Endothelial cell of umbilical vein (primary cell): Measurements from ENCODE around the gene SLC12A8. TPM values are rescaled to one million over a fixed set of nuclear protein-coding genes. Genes with fewer than 3 reads are reported as not detected.

ENCODE experiments used
- BruUV-seq: library from RNA; stranded (reverse); fragments of 400-500 nt; replicated peaks from 2 replicates; lab custom pipeline; 2021; lab: Mats Ljungman, UMichigan
- CTCF ChIA-PET: fragments of 300-600, 350-600 bp; sonication (Branson Sonifier 250); formaldehyde crosslinking; loops from one replicate; lab custom pipeline; 2021; ENCODE audit warnings: antibody characterized with exemption, inconsistent platforms; lab: Charles Lee
- POLR2A ChIA-PET: fragments of 300-600, 350-600 bp; sonication (Branson Sonifier 250); formaldehyde crosslinking; loops from one replicate; lab custom pipeline; 2021; ENCODE audit warnings: antibody characterized with exemption, inconsistent platforms; lab: Charles Lee
- DNase-seq: peaks from one replicate; pipeline ENCODE4 v3.0.0-alpha.2; 2011; ENCODE audit warnings: low read depth, low spot score
- FAIRE-seq: peaks from 2 replicates; lab custom pipeline; 2011; peaks lifted over from hg19 to GRCh38; lab: Jason Lieb, UNC
- H2AFZ ChIP-seq: 2 replicates; pipeline ENCODE4 v1.6.0; 2012; ENCODE audit warnings: low read depth, low read length, control low read depth, inconsistent platforms
- H3K27ac ChIP-seq: 2 replicates; pipeline ENCODE4 v1.5.1; 2011; ENCODE audit warnings: low read depth, mild to moderate bottlenecking, control low read depth, low read length, moderate library complexity; ENCODE audit not compliant: insufficient read depth
- H3K27me3 ChIP-seq, 2 experiments: 2 replicates each; pipeline versions ENCODE4 v1.6.0 to v1.6.1; 2011; ENCODE audit warnings: low read length in 2 of 2, mixed read lengths in 1 of 2; ENCODE audit not compliant: control insufficient read depth in 2 of 2, insufficient read depth in 2 of 2
- H3K36me3 ChIP-seq, 2 experiments: 2 replicates in 1 of 2; 3 replicates in 1 of 2; pipeline ENCODE4 v1.5.1; 2011; ENCODE audit warnings: low read length in 2 of 2, mild to moderate bottlenecking in 1 of 2, moderate library complexity in 1 of 2; ENCODE audit not compliant: control insufficient read depth in 2 of 2, insufficient read depth in 2 of 2; ENCODE audit errors: extremely low read depth in 1 of 2
- H3K4me1 ChIP-seq: 3 replicates; pipeline ENCODE4 v1.5.1; 2011; ENCODE audit warnings: mild to moderate bottlenecking, low read length; ENCODE audit not compliant: control insufficient read depth, insufficient read depth; ENCODE audit errors: extremely low read depth
- H3K4me2 ChIP-seq: 2 replicates; pipeline ENCODE4 v1.6.1; 2011; ENCODE audit warnings: low read length, control low read depth, mixed read lengths; ENCODE audit not compliant: insufficient read depth
- H3K4me3 ChIP-seq, 3 experiments: fragments of 200-600 bp in 1 of 3; sonication (generic), shearing (Covaris generic) in 1 of 3; replicated peaks in 1 of 3; 2 replicates each; pipeline ENCODE4 v1.5.1; 2011 to 2016; ENCODE audit warnings: control low read depth in 3 of 3, low read length in 3 of 3, mild to moderate bottlenecking in 2 of 3, inconsistent platforms in 1 of 3, low read depth in 1 of 3, moderate library complexity in 1 of 3; ENCODE audit not compliant: insufficient read depth in 1 of 3
- H3K79me2 ChIP-seq: 2 replicates; pipeline ENCODE4 v1.6.0; 2012; ENCODE audit warnings: low read length, inconsistent platforms; ENCODE audit not compliant: control insufficient read depth, insufficient read depth
- H3K9ac ChIP-seq: replicated peaks from 2 replicates; pipeline ENCODE3; 2011; ENCODE audit warnings: low read length, control low read depth; ENCODE audit not compliant: insufficient read depth; ENCODE audit errors: extremely low read depth
- H3K9me1 ChIP-seq: replicated peaks from 3 replicates; pipeline ENCODE4 v1.6.0; 2011; ENCODE audit warnings: mild to moderate bottlenecking, low read length; ENCODE audit not compliant: control insufficient read depth, insufficient read depth; ENCODE audit errors: extremely low read depth
- H3K9me3 ChIP-seq: replicated peaks from 2 replicates; pipeline ENCODE4 v1.5.1; 2012; ENCODE audit warnings: low read length, inconsistent platforms; ENCODE audit not compliant: control insufficient read depth, insufficient read depth
- H4K20me1 ChIP-seq: replicated peaks from 2 replicates; pipeline ENCODE3; 2011; ENCODE audit warnings: mild to moderate bottlenecking, low read length; ENCODE audit not compliant: control insufficient read depth, insufficient read depth; ENCODE audit errors: extremely low read depth
- CTCF ChIP-seq, 2 donors: IDR thresholded peaks; 1 replicate in 1 of 2; 2 replicates in 1 of 2; pipeline ENCODE4 v1.5.1; 2011; ENCODE audit warnings: low read length in 2 of 2, mild to moderate bottlenecking in 2 of 2, moderate library complexity in 2 of 2, control low read depth in 1 of 2, inconsistent platforms in 1 of 2, low read depth in 1 of 2; ENCODE audit not compliant: insufficient read depth in 1 of 2; ENCODE audit errors: extremely low read depth in 1 of 2
- EZH2 ChIP-seq: IDR thresholded peaks from 2 replicates; pipeline ENCODE4 v1.6.1; 2012; ENCODE audit warnings: borderline replicate concordance, low read depth, mild to moderate bottlenecking, moderate library complexity, low read length, inconsistent platforms; ENCODE audit not compliant: severe bottlenecking
- GATA2 ChIP-seq: IDR thresholded peaks from 2 replicates; pipeline ENCODE4 v1.7.0; 2011; ENCODE audit warnings: low read depth, mild to moderate bottlenecking, moderate library complexity, mixed read lengths, low read length; ENCODE audit not compliant: insufficient read length, insufficient read depth
- MYC ChIP-seq: IDR thresholded peaks from one replicate; pipeline ENCODE4 v1.6.1; 2011; ENCODE audit warnings: mild to moderate bottlenecking, low read depth, low read length
- POLR2A ChIP-seq: IDR thresholded peaks from 2 replicates; pipeline ENCODE4 v1.6.1; 2012; ENCODE audit warnings: low read depth, mild to moderate bottlenecking, control low read depth, low read length
- POLR2AphosphoS5 ChIP-seq: IDR thresholded peaks from 2 replicates; pipeline ENCODE4 v1.6.1; 2012; ENCODE audit warnings: low read depth, mild to moderate bottlenecking, control low read depth, low read length, moderate library complexity; ENCODE audit not compliant: insufficient read depth
- dilution Hi-C: fragments of 300-500 bp; cut with MboI; formaldehyde crosslinking; loops from one replicate; pipeline ENCODE4 v1.15.0; 2019; ENCODE audit warnings: low sequenced_read_pairs; ENCODE audit not compliant: extremely low pct_ligation_motif_present
- intact Hi-C: fragments of 100-400 bp; cut with micrococcal nuclease; formaldehyde crosslinking; loops from one replicate; pipeline ENCODE4 v1.10.0; 2022
- polyA plus RNA-seq, 4 experiments: library from polyadenylated mRNA; depleted of rRNA in 3 of 4; stranded (reverse) in 3 of 4; unstranded in 1 of 4; fragments of >200 nt; gene quantifications; 2 replicates each; pipeline versions ENCODE4 v1.2.1 to v1.2.3, GENCODE V29; 2011 to 2012; ENCODE audit warnings: missing spikeins in 1 of 4
- total RNA-seq: library from RNA; stranded (reverse); gene quantifications from 2 replicates; pipeline ENCODE4 v1.2.3, GENCODE V29; 2021
- TF ChIP-seq, protein P1 (sequence below): IDR thresholded peaks from 2 replicates; pipeline ENCODE4 v1.6.1; 2011; ENCODE audit not compliant: insufficient read depth, insufficient read length

The SLC12A8 gene
- total and polyA plus RNA-seq, 2 donors (not counting 3 experiments of a cell fraction or from before 2014, with no cell fraction given): 0.86 to 0.90 TPM

GRCh38 chr3:125140818-125141595, 71.5 kb downstream of the SLC12A8 start:
- CTCF ChIA-PET: interaction anchor here (0.9 to 2.6 kb wide), 6 partner anchors 9 to 445 kb away, joined by 3 to 9 read pairs (median 4); no protein-coding TSS in a partner anchor

GRCh38 chr3:125140011-125140817, 72.3 kb downstream of the SLC12A8 start:
- H3K4me1 ChIP-seq: peaks cover 12% of the 10 kb centered on the region
- ChIA-PET CTCF (interaction anchor here (1.6 to 2.6 kb wide), 2 partner anchors 10 to 87 kb away, joined by 7 to 9 read pairs; no protein-coding TSS in a partner anchor), POLR2A (no interaction called here)
- H3K79me2 ChIP-seq: no peaks in the 10 kb centered on the region
- H3K4me2 ChIP-seq: no peak overlapping the region
- H3K9me3 ChIP-seq: no peaks in the 10 kb centered on the region
- H3K27ac ChIP-seq: no peak overlapping the region
- TF ChIP-seq GATA2 (no peak), POLR2A (no peak), POLR2AphosphoS5 (no peak), EZH2 (no peak), MYC (no peak), CTCF (IDR thresholded peaks at IDR 0.05; ENCODE audit: extremely low read depth in 1 of 2, insufficient read depth in 1 of 2, low read depth in 1 of 2, low read length in 2 of 2) (no peak)
- TF ChIP-seq, protein P1, sequence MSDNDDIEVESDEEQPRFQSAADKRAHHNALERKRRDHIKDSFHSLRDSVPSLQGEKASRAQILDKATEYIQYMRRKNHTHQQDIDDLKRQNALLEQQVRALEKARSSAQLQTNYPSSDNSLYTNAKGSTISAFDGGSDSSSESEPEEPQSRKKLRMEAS: no peak
- intact Hi-C loops: loop anchor here (5.0 kb wide), 2 partner anchors 78 to 237 kb away; partner anchors contain the start of gene ZNF148
- H3K36me3 ChIP-seq: no peaks in the 10 kb centered on the region
- BruUV-seq: no TSS peak
- no peaks in the 10 kb centered on the region for H3K27me3 ChIP-seq
- H3K4me3 ChIP-seq: no peak overlapping the region
- H3K9me1 ChIP-seq: no peaks in the 10 kb centered on the region
- dilution Hi-C loops: no loop called here
- peak overlapping the region; percentile 57 for H2AFZ ChIP-seq
- no peaks in the 10 kb centered on the region for H4K20me1 ChIP-seq
- no peak for DNase-seq
- H3K9ac ChIP-seq: no peak overlapping the region
- peak; percentile 40 for FAIRE-seq

More at GRCh38 chr3:125140818-125141595, 71.5 kb downstream of the SLC12A8 start:
- Histone ChIP-seq H2AFZ (peak overlapping the region; percentile 95), H3K27ac (no peak overlapping the region), H3K9ac (peak overlapping the region; percentile 44), H4K20me1 (no peaks in the 10 kb centered on the region), H3K4me2 (peak overlapping the region; percentile 31), H3K36me3 (no peaks in the 10 kb centered on the region), H3K9me1 (no peaks in the 10 kb centered on the region), H3K27me3 (no peaks in the 10 kb centered on the region), H3K4me1 (peaks cover 12% of the 10 kb centered on the region), H3K4me3 (peak overlapping the region in 1 of 3 experiments; percentile 35), H3K9me3 (no peaks in the 10 kb centered on the region), H3K79me2 (no peaks in the 10 kb centered on the region)
- DNase-seq (no peak), FAIRE-seq (no peak)
- BruUV-seq: no TSS peak
- POLR2A ChIA-PET: no interaction called here
- dilution Hi-C loops: no loop called here
- intact Hi-C loops: loop anchor here (5.0 kb wide), 2 partner anchors 79 to 236 kb away; partner anchors contain the start of gene ZNF148
- TF ChIP-seq EZH2: no peak
